Fibroblast of lung (primary cell): ENCODE measurements around the gene STRIP2. TPM values are rescaled to one million over a fixed set of nuclear protein-coding genes. Genes with fewer than 3 reads are reported as not detected.
"Not testable (repeated sequence)": the region's sequence is repeated elsewhere in the genome, so short reads cannot be mapped to it uniquely, and the experiment has no call there.

Experiments
- DNase-seq, 2 donors: peaks; one replicate each; pipeline versions ENCODE4 v3.0.0 to v3.0.0-alpha.2; 2010; ENCODE audit warnings: low read depth in 2 of 2
- H2AFZ ChIP-seq: 2 replicates; pipeline ENCODE4 v1.5.1; 2012; ENCODE audit warnings: low read length, control low read depth, inconsistent platforms
- H3K27ac ChIP-seq: 2 replicates; pipeline ENCODE4 v1.5.1; 2011; ENCODE audit warnings: low read length, control low read depth; ENCODE audit not compliant: insufficient read depth
- H3K27me3 ChIP-seq: 2 replicates; pipeline ENCODE4 v1.5.1; 2011; ENCODE audit warnings: mild to moderate bottlenecking, low read length; ENCODE audit not compliant: control insufficient read depth, insufficient read depth
- H3K36me3 ChIP-seq: 2 replicates; pipeline ENCODE4 v1.5.1; 2011; ENCODE audit warnings: low read length; ENCODE audit not compliant: control insufficient read depth, insufficient read depth
- H3K4me1 ChIP-seq: 2 replicates; pipeline ENCODE4 v1.5.1; 2011; ENCODE audit warnings: low read length; ENCODE audit not compliant: control insufficient read depth, insufficient read depth; ENCODE audit errors: extremely low read depth
- H3K4me2 ChIP-seq: 2 replicates; pipeline ENCODE4 v1.5.1; 2011; ENCODE audit warnings: low read length, control low read depth; ENCODE audit not compliant: insufficient read depth; ENCODE audit errors: extremely low read depth
- H3K4me3 ChIP-seq, 4 experiments: fragments of 200-600 bp in 1 of 4; sonication (generic) in 1 of 4; replicated peaks in 1 of 4; 2 replicates each; pipeline ENCODE4 v1.5.1; 2011 to 2016; ENCODE audit warnings: low read length in 4 of 4, low read depth in 3 of 4, mild to moderate bottlenecking in 3 of 4, control low read depth in 2 of 4, inconsistent platforms in 1 of 4, mixed read lengths in 1 of 4; ENCODE audit not compliant: insufficient read depth in 1 of 4; ENCODE audit errors: control extremely low read depth in 1 of 4
- H3K79me2 ChIP-seq: 2 replicates; pipeline ENCODE4 v1.5.1; 2012; ENCODE audit warnings: mild to moderate bottlenecking, low read length, inconsistent platforms; ENCODE audit not compliant: control insufficient read depth, insufficient read depth
- H3K9ac ChIP-seq: 2 replicates; pipeline ENCODE4 v1.5.1; 2011; ENCODE audit warnings: mild to moderate bottlenecking, low read length, control low read depth; ENCODE audit not compliant: insufficient read depth
- H3K9me3 ChIP-seq: 2 replicates; pipeline ENCODE4 v1.5.1; 2012; ENCODE audit warnings: low read depth, low read length; ENCODE audit not compliant: control insufficient read depth, insufficient read depth
- H4K20me1 ChIP-seq: 2 replicates; pipeline ENCODE4 v1.5.1; 2011; ENCODE audit warnings: low read length; ENCODE audit not compliant: control insufficient read depth, insufficient read depth; ENCODE audit errors: extremely low read depth
- EZH2 ChIP-seq: IDR thresholded peaks from 2 replicates; pipeline ENCODE4 v1.5.1; 2012; ENCODE audit warnings: low read length, control low read depth, mild to moderate bottlenecking; ENCODE audit errors: missing control alignments
- polyA plus RNA-seq, 2 donors: library from polyadenylated mRNA; depleted of rRNA in 1 of 2; stranded (reverse) in 1 of 2; unstranded in 1 of 2; fragments of >200 nt; gene quantifications; 2 replicates each; pipeline ENCODE4 v1.2.1, GENCODE V29; 2011 to 2012; ENCODE audit warnings: missing spikeins in 1 of 2
- total RNA-seq: library from RNA; depleted of rRNA; stranded (reverse); fragments of >200 nt; gene quantifications from 2 replicates; pipeline ENCODE4 v1.2.1, GENCODE V29; 2014
- TF ChIP-seq, protein P1 (sequence below), 2 donors: IDR thresholded peaks in 1 of 2; conservative IDR thresholded peaks in 1 of 2; 1 replicate in 1 of 2; 2 replicates in 1 of 2; pipeline ENCODE4 v1.5.1; 2011 to 2012; ENCODE audit warnings: low read length in 2 of 2, control low read depth in 1 of 2, inconsistent platforms in 1 of 2, low read depth in 1 of 2, mild to moderate bottlenecking in 1 of 2

STRIP2 gene
- total and polyA plus RNA-seq, 2 donors (not counting 1 experiment from before 2014, with no cell fraction given): 1.9 to 10.9 TPM

DNA sequence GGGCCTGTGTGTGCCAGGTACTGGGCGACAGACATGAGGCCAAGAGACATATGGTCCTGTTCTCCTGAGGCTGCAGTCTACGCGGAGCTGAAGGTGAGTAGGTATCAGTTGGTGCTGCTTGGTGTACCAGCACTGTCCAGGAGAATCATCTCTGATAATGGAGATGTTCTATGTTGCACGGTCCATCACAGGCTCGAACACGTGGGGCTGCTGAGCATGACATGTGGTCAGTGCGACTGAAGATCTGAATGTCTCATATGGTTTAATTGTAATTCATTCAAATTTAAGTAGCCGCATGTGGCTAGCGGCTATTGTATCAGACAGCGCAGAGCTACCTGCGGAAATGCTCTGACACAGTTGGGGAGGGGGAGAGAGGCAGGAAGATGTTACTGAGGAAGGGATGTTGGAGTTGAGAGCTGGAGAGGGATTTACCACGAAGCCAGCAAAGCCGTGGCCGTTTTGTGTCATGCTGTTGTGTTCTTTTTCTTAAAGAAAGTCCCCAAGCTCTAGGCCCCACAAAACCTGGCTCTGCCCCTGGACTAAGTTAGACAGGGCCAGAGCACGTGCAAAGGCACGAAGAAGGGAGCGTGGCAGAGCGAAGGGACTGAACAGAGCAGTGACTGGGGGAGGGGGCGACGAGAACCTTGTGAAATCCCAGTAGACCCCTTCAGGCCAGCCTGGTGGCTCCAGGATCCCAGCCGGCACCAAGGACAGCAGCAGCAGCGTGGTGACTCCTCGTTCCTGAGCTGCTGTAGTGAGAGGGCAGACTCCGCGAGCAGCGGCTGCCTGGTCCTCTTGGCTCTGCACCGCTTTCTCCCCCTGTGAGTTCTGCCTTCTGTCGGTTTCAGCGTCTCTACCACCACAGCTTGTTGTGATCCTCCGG lies 88.1 kb downstream of the STRIP2 start:
- TF ChIP-seq, protein P1, sequence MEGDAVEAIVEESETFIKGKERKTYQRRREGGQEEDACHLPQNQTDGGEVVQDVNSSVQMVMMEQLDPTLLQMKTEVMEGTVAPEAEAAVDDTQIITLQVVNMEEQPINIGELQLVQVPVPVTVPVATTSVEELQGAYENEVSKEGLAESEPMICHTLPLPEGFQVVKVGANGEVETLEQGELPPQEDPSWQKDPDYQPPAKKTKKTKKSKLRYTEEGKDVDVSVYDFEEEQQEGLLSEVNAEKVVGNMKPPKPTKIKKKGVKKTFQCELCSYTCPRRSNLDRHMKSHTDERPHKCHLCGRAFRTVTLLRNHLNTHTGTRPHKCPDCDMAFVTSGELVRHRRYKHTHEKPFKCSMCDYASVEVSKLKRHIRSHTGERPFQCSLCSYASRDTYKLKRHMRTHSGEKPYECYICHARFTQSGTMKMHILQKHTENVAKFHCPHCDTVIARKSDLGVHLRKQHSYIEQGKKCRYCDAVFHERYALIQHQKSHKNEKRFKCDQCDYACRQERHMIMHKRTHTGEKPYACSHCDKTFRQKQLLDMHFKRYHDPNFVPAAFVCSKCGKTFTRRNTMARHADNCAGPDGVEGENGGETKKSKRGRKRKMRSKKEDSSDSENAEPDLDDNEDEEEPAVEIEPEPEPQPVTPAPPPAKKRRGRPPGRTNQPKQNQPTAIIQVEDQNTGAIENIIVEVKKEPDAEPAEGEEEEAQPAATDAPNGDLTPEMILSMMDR (conservative IDR thresholded peaks at IDR 0.05 in 1 of 2, IDR thresholded peaks at IDR 0.05 in 1 of 2; ENCODE audit: low read depth in 1 of 2, low read length in 2 of 2): no peak
- peak; percentile 25 for TF ChIP-seq EZH2
- no peaks in the 10 kb centered on the region for H3K4me1 ChIP-seq
- H3K79me2 ChIP-seq: no peaks in the 10 kb centered on the region
- H4K20me1 ChIP-seq: no peaks in the 10 kb centered on the region
- no peaks in the 10 kb centered on the region for H3K36me3 ChIP-seq
- H3K27ac ChIP-seq: no peak overlapping the region
- no peak overlapping the region for H2AFZ ChIP-seq
- no peak overlapping the region for H3K4me3 ChIP-seq
- no peaks in the 10 kb centered on the region for H3K9me3 ChIP-seq
- no peak overlapping the region for H3K4me2 ChIP-seq
- DNase-seq: no peak
- no peak overlapping the region for H3K9ac ChIP-seq
- peaks cover 16% of the 10 kb centered on the region for H3K27me3 ChIP-seq

DNA sequence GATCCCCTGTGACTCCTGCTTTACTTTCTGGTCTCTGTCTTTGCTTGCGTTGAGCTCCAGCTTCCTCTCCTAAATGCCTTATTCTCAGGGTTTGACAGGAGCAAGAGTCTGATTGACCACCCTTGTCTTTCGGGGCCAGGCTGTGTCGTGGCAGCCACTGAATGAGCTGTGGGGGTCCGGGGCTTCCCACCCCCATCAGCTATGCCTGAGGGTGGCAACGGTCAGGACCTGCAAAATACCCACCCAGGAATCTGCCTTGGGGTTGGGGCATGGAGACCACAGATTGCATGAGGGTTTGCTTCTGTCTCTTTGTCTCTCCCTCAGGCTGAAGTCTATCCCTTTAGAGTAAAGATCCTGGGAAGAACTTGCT lies 88.7 kb downstream of the STRIP2 start:
- peaks cover 16% of the 10 kb centered on the region for H3K27me3 ChIP-seq
- DNase-seq: no peak
- no peaks in the 10 kb centered on the region for H4K20me1 ChIP-seq
- H3K4me2 ChIP-seq: no peak overlapping the region
- H3K27ac ChIP-seq: no peak overlapping the region
- H3K9me3 ChIP-seq: no peaks in the 10 kb centered on the region
- H2AFZ ChIP-seq: no peak overlapping the region
- TF ChIP-seq, protein P1 (conservative IDR thresholded peaks at IDR 0.05 in 1 of 2, IDR thresholded peaks at IDR 0.05 in 1 of 2; ENCODE audit: low read depth in 1 of 2, low read length in 2 of 2): no peak
- TF ChIP-seq EZH2: no peak
- no peaks in the 10 kb centered on the region for H3K4me1 ChIP-seq
- H3K4me3 ChIP-seq: no peak overlapping the region
- no peak overlapping the region for H3K9ac ChIP-seq
- H3K79me2 ChIP-seq: no peaks in the 10 kb centered on the region
- H3K36me3 ChIP-seq: no peaks in the 10 kb centered on the region

DNA sequence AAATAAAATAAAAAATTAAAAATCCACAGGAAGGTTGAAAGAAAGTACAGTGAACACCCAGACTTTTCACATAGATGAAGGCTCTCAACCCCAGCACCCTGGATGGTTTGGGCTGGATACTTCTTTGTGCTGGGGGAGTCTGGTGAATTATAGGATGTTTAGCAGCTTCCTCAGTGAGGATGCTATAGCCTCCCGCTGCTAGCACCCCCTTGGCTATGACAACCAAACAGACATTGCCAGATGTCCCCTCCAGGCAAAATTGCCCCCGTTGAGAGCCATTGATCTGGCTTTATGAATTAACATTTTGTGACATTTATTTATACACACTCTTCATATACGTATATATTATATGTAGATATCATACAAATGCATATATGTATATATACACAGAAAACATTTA lies 89.7 kb downstream of the STRIP2 start:
- no peaks in the 10 kb centered on the region for H3K9me3 ChIP-seq
- H3K36me3 ChIP-seq: no peaks in the 10 kb centered on the region
- no peak overlapping the region for H3K9ac ChIP-seq
- TF ChIP-seq, protein P1 (conservative IDR thresholded peaks at IDR 0.05 in 1 of 2, IDR thresholded peaks at IDR 0.05 in 1 of 2; ENCODE audit: low read depth in 1 of 2, low read length in 2 of 2): no peak
- TF ChIP-seq EZH2: no peak
- H3K27me3 ChIP-seq: peaks cover 16% of the 10 kb centered on the region
- no peak overlapping the region for H3K4me2 ChIP-seq
- no peaks in the 10 kb centered on the region for H3K79me2 ChIP-seq
- no peak overlapping the region for H2AFZ ChIP-seq
- no peaks in the 10 kb centered on the region for H4K20me1 ChIP-seq
- no peaks in the 10 kb centered on the region for H3K4me1 ChIP-seq
- H3K4me3 ChIP-seq: no peak overlapping the region
- no peak for DNase-seq
- no peak overlapping the region for H3K27ac ChIP-seq

DNA sequence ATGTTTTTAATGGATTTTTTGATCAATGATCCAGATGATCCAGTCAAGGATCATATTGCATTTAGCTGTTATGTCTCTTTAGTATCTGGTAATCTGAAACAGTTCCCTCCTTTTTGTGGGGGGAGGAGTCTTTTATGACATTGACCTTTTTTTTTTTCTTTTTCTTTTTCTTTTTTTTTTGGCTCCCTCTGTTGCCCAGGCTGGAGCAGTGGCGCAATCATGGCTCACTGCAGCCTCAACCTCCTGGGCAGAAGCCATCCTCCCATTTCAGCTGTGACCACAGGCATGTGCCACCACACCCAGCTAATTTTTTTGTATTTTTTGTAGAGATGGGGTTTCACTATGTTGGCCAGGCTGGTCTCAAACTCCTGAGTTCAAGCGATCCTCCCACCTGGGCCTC lies 90.2 kb downstream of the STRIP2 start:
- H2AFZ ChIP-seq, H3K4me2 ChIP-seq, H3K4me3 ChIP-seq, H3K27ac ChIP-seq, H3K9me3 ChIP-seq, H3K4me1 ChIP-seq, H3K9ac ChIP-seq, H4K20me1 ChIP-seq, H3K79me2 ChIP-seq, H3K36me3 ChIP-seq: not testable (repeated sequence)
- peak; percentile 64 to 89 for DNase-seq
- H3K27me3 ChIP-seq: peaks cover 16% of the 10 kb centered on the region
